ENCODE measurements around the gene MINDY2.

MINDY2 gene

GRCh38 chr15:58779554-58779953, 8.5 kb downstream of the MINDY2 start:
- no peak for TF ChIP-seq MAX (IDR thresholded peaks at IDR 0.05)
- TF ChIP-seq FOXM1 (IDR thresholded peaks at IDR 0.05; ENCODE audit: borderline replicate concordance, low read depth), result no peak
- TF ChIP-seq RAD21 (IDR thresholded peaks at IDR 0.05; ENCODE audit: low read depth), result no peak
- no peak for TF ChIP-seq CREB1 (IDR thresholded peaks at IDR 0.05; ENCODE audit: low read depth)
- TF ChIP-seq YY1 (IDR thresholded peaks at IDR 0.05; ENCODE audit: low read depth), result no peak
- no peak for TF ChIP-seq ZBTB7A (IDR thresholded peaks at IDR 0.05; ENCODE audit: low read depth)
- TF ChIP-seq USF1 (IDR thresholded peaks at IDR 0.05), result no peak
- no peak for TF ChIP-seq NFIC (IDR thresholded peaks at IDR 0.05)
- TF ChIP-seq TAF1 (IDR thresholded peaks at IDR 0.05; ENCODE audit: low read depth), result no peak
- no peak for TF ChIP-seq EGR1 (IDR thresholded peaks at IDR 0.05)
- no peak for TF ChIP-seq REST (IDR thresholded peaks at IDR 0.05; ENCODE audit: low read depth)
- TF ChIP-seq TEAD4 (IDR thresholded peaks at IDR 0.05), result no peak
- TF ChIP-seq CEBPB (IDR thresholded peaks at IDR 0.05), result no peak
- no peak for TF ChIP-seq TCF12 (IDR thresholded peaks at IDR 0.05; ENCODE audit: low read depth)
- no peak for TF ChIP-seq EP300 (IDR thresholded peaks at IDR 0.05; ENCODE audit: borderline replicate concordance)

- TF ChIP-seq YY1 (IDR thresholded peaks at IDR 0.05; ENCODE audit: low read depth), result no peak
- TF ChIP-seq ZBTB7A (IDR thresholded peaks at IDR 0.05; ENCODE audit: low read depth), result no peak
- no peak for TF ChIP-seq MAX (IDR thresholded peaks at IDR 0.05)
- no peak for TF ChIP-seq CREB1 (IDR thresholded peaks at IDR 0.05; ENCODE audit: low read depth)
- no peak for TF ChIP-seq REST (IDR thresholded peaks at IDR 0.05; ENCODE audit: low read depth)
- no peak for TF ChIP-seq TCF12 (IDR thresholded peaks at IDR 0.05; ENCODE audit: low read depth)
- no peak for TF ChIP-seq FOXM1 (IDR thresholded peaks at IDR 0.05; ENCODE audit: borderline replicate concordance, low read depth)
- no peak for TF ChIP-seq RAD21 (IDR thresholded peaks at IDR 0.05; ENCODE audit: low read depth)
- TF ChIP-seq CEBPB (IDR thresholded peaks at IDR 0.05), result no peak
- TF ChIP-seq EGR1 (IDR thresholded peaks at IDR 0.05), result no peak
- no peak for TF ChIP-seq NFIC (IDR thresholded peaks at IDR 0.05)
- TF ChIP-seq EP300 (IDR thresholded peaks at IDR 0.05; ENCODE audit: borderline replicate concordance), result no peak
- no peak for TF ChIP-seq USF1 (IDR thresholded peaks at IDR 0.05)
These were observed 14.3 kb downstream of the MINDY2 start for GRCh38 chr15:58785355-58785754.

- no peak for TF ChIP-seq EGR1 (IDR thresholded peaks at IDR 0.05)
- TF ChIP-seq EP300 (IDR thresholded peaks at IDR 0.05; ENCODE audit: borderline replicate concordance), result no peak
- TF ChIP-seq ZBTB7A (IDR thresholded peaks at IDR 0.05; ENCODE audit: low read depth), result no peak
- TF ChIP-seq TCF12 (IDR thresholded peaks at IDR 0.05; ENCODE audit: low read depth), result no peak
- no peak for TF ChIP-seq CREB1 (IDR thresholded peaks at IDR 0.05; ENCODE audit: low read depth)
- TF ChIP-seq TEAD4 (IDR thresholded peaks at IDR 0.05), result no peak
- no peak for TF ChIP-seq CEBPB (IDR thresholded peaks at IDR 0.05)
- no peak for TF ChIP-seq MAX (IDR thresholded peaks at IDR 0.05)
- no peak for TF ChIP-seq RAD21 (IDR thresholded peaks at IDR 0.05; ENCODE audit: low read depth)
- TF ChIP-seq TAF1 (IDR thresholded peaks at IDR 0.05; ENCODE audit: low read depth), result no peak
- no peak for TF ChIP-seq YY1 (IDR thresholded peaks at IDR 0.05; ENCODE audit: low read depth)
- no peak for TF ChIP-seq USF1 (IDR thresholded peaks at IDR 0.05)
- TF ChIP-seq FOXM1 (IDR thresholded peaks at IDR 0.05; ENCODE audit: borderline replicate concordance, low read depth), result no peak
- no peak for TF ChIP-seq REST (IDR thresholded peaks at IDR 0.05; ENCODE audit: low read depth)
- no peak for TF ChIP-seq NFIC (IDR thresholded peaks at IDR 0.05)
These were observed 17.1 kb downstream of the MINDY2 start for GRCh38 chr15:58788056-58788710.
